EH (cell line): ENCODE measurements around the gene ULBP3.

ENCODE experiments used
- DNase-seq: peaks from one replicate; pipeline ENCODE4 v3.0.0-alpha.2; 2015; ENCODE audit warnings: low read depth

Gene ULBP3

GRCh38 chr6:150068720-150069648, at the start of gene ULBP3:
Gene ULBP3 (minus strand): TSS chr6:150069121. CDS start chr6:150069066, 55 bp downstream.
- DNase-seq = peak; percentile 98

GRCh38 chr6:150118627-150119026, 49.7 kb upstream of the ULBP3 start:
- no peak for DNase-seq

- no peak for DNase-seq
Measured at GRCh38 chr6:150118203-150118602, 49.3 kb upstream of the ULBP3 start.

GRCh38 chr6:150116200-150116800, 47.4 kb upstream of the ULBP3 start:
- DNase-seq = no peak

GRCh38 chr6:150115769-150116168, 46.8 kb upstream of the ULBP3 start:
- DNase-seq = no peak

- no peak for DNase-seq
Measured at GRCh38 chr6:150112233-150112632, 43.3 kb upstream of the ULBP3 start.

- no peak for DNase-seq
Measured at GRCh38 chr6:150102750-150103270, 33.9 kb upstream of the ULBP3 start.

GRCh38 chr6:150100745-150101144, 31.8 kb upstream of the ULBP3 start:
- no peak for DNase-seq

- DNase-seq = no peak
Measured at GRCh38 chr6:150099953-150100352, 31.0 kb upstream of the ULBP3 start.

GRCh38 chr6:150099546-150099945, 30.6 kb upstream of the ULBP3 start:
- DNase-seq = no peak

- no peak for DNase-seq
Measured at GRCh38 chr6:150098155-150098554, 29.2 kb upstream of the ULBP3 start.

- no peak for DNase-seq
Measured at GRCh38 chr6:150093397-150093796, 24.5 kb upstream of the ULBP3 start.

GRCh38 chr6:150091476-150091875, 22.6 kb upstream of the ULBP3 start:
- DNase-seq = peak; percentile 58

- DNase-seq = no peak
Measured at GRCh38 chr6:150090328-150090727, 21.4 kb upstream of the ULBP3 start.

GRCh38 chr6:150088481-150089154, 19.7 kb upstream of the ULBP3 start:
- DNase-seq = no peak

GRCh38 chr6:150087336-150087735, 18.4 kb upstream of the ULBP3 start:
- no peak for DNase-seq

- DNase-seq = no peak
Measured at GRCh38 chr6:150086026-150086425, 17.1 kb upstream of the ULBP3 start.

GRCh38 chr6:150084426-150084825, 15.5 kb upstream of the ULBP3 start:
- DNase-seq = no peak

- no peak for DNase-seq
Measured at GRCh38 chr6:150083839-150084238, 14.9 kb upstream of the ULBP3 start.

- no peak for DNase-seq
Measured at GRCh38 chr6:150081702-150082101, 12.8 kb upstream of the ULBP3 start.

- peak; percentile 14 for DNase-seq
Measured at GRCh38 chr6:150079604-150080003, 10.7 kb upstream of the ULBP3 start.

- no peak for DNase-seq
Measured at GRCh38 chr6:150078788-150079187, 9.9 kb upstream of the ULBP3 start.
